GM18907 (cell line): ENCODE measurements around the gene CLIP3.
A peak's percentile ranks its signal among the peaks of the same experiment; 100 is the strongest.
"Not testable (repeated sequence)": the region's sequence is repeated elsewhere in the genome, so short reads cannot be mapped to it uniquely, and the experiment has no call there.

Source experiments
- ATAC-seq: cut with Tn5 transposase; IDR thresholded peaks from one replicate; pipeline ENCODE4 v1.9.1; 2021; ENCODE audit warnings: mild to moderate bottlenecking, moderate library complexity; ENCODE audit not compliant: unreplicated experiment

The CLIP3 gene

DNA sequence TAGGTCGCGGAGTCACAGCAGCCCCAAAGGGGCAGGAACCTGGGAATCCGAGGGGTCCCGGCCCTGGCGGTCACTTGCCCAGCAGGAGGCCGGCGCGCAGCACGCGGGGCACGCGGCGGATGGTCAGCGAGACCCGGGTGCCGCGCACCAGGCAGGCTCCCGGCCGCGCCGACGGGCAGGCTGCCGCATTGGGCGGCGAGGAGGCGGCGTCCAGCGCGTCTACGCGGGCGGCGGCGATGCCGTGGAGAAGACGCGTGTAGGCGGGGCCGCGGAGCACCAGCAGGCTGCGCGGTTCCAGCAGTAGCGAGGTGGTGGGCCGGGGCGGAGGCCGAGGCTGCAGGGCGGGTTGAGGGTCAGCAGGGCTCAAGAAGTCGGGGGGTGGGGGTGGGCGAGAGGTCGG lies 23.5 kb downstream of the CLIP3 start:
- ATAC-seq, result no peak

DNA sequence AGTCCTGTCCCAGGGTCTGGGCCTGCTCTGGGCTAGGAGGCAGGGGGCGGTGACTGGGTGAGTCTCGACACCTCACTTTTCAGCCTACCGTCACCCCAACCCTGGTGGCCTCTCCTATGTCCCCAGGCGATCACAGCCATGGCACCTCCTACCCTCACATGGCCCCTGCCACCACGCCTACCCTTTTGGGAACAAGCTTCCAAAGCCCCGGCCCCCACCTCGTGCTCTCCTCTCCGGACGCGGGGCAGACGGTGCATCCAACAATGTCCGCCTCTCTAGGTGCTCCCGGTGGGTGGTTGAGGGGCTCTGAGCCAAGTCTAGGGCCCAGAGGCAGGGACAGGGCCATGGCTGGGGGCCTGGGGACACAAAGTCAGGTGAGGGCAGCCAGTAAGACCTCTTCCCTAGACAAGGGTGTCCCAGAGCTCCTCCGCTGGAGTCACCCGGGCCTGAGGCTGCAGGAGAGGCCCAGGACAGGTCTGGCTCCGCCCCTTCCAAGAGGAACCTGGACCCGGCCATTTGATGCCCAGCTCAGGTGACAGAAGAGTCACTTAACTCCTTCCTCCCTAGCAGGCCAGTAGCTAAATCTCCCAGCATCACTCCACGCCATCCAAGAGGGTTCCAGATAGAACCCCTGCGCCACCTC lies 24.2 kb downstream of the CLIP3 start, which contains the start of gene SYNE4:
Gene SYNE4, minus strand, starts transcription at position 478 of the 643 bp plus-strand sequence. Its CDS starts 132 bp downstream, at position 346.
- no peak for ATAC-seq

DNA sequence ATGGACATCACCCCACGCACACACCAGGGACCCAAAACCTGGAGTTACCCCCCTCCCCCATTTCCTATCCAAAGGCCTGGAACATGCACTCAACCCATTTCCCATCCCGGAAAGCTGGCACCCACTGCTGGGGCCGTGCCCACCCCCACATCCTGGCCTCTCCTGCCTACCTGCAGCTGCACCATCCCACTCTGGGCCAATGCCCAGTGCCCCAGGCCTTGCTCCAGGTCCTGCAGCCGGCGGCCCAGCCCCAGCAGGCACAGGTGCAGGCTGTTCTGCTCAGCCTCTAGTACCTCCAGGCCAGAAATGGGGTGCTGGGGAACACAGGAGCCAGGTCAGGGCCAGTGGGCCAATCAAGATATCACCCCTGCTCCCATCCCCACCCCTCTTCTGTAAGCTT lies 25.7 kb downstream of the CLIP3 start:
- no peak for ATAC-seq

DNA sequence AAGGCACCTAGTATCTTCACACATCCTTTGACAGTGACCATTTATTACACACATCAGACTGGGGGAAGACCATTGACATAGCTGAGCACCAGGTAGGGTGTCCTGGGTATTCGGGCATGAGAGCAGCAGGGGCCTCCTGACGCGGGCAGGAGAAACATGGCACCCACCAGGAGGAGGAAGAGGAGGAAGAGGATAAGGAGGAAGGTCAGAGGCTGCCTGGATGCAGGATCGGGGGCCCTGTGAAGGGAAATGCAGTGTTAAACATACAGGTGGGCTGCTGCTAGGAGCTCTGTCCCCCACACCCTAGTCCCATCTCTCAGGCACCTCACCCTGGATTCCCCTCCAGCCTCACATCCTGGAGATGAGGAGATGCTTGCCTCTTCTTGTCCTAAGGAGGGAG lies 29.4 kb downstream of the CLIP3 start:
- ATAC-seq, result no peak

DNA sequence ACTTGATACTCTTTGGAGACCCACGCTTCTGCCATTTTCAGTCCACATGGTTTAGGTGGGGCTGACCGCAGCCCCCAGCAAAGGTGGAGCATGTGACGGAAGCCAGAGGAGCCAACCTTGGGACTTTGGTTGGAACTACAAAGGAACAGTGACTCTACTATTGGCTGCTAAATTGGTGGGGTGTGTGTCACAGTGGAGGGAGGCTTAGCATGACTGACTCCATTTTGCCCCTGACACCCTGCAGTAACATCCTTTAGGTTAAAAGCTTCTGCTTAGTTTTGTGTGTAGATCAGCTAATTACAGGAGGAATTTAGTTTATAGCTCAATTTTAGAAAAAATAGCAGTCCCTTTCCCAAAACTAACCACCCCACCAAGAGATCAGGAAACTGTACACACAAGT lies 31.1 kb downstream of the CLIP3 start:
- ATAC-seq, result no peak

DNA sequence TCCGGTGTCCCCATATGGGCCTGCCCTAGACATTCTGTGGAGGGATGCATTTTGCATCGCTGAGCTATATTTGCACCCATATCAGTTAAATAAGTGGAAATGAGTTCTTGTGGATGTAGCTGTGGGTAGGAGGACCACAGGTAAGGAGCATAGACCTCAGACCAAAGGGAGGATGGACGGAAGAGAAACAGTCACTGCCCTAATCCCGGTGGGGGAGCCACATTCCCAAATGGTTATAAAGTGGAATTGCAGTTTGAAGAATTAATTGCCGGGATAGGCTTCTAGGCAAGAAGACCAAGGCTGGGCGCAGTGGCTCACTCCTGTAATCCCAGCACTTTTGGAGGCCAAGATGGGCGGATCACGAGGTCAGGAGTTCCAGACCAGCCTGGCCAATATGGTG lies 35.9 kb downstream of the CLIP3 start:
- ATAC-seq, result no peak

DNA sequence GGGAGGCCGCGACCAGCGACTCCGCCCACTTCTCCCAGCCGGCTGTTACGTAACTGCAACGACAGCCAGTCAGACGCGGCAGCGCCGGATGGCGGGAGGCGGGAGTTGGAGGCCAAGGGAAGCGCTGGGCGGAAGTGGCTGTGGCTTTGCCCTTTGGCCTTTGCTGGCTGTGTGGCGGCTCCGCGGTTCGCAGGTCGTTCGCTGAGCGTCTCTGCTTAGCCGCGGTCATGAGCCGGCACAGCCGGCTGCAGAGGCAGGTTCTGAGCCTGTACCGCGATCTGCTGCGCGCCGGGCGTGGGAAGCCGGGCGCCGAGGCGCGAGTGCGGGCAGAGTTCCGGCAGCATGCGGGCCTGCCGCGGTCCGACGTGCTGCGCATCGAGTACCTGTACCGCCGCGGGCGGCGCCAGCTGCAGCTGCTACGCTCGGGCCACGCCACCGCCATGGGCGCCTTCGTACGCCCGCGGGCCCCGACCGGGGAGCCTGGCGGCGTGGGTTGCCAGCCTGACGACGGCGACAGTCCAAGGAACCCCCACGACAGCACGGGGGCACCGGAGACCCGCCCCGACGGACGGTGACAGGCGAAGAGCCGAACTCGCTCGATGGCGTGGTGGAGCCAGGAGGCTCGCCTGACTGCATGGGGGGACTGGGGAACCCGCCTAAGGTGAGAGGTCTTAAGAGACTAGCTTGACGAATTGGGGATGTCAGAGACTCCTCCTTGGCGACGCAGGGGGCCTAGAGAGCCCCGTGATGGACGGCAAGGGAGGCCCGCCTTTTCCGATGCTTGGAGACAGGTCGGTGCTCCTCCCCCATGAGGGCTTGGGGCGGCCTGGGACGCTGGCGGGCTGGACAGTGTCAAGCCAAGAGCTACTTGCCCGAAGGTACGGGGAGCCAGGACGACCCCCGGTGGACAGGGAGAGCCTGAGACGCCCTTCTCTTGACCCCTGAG lies 37.4 kb downstream of the CLIP3 start, which contains the start of gene SDHAF1:
Gene SDHAF1, plus strand, starts transcription at position 141 of the 946 bp plus-strand sequence. Its CDS starts 87 bp downstream, at position 228.
- peak; percentile 84 for ATAC-seq

DNA sequence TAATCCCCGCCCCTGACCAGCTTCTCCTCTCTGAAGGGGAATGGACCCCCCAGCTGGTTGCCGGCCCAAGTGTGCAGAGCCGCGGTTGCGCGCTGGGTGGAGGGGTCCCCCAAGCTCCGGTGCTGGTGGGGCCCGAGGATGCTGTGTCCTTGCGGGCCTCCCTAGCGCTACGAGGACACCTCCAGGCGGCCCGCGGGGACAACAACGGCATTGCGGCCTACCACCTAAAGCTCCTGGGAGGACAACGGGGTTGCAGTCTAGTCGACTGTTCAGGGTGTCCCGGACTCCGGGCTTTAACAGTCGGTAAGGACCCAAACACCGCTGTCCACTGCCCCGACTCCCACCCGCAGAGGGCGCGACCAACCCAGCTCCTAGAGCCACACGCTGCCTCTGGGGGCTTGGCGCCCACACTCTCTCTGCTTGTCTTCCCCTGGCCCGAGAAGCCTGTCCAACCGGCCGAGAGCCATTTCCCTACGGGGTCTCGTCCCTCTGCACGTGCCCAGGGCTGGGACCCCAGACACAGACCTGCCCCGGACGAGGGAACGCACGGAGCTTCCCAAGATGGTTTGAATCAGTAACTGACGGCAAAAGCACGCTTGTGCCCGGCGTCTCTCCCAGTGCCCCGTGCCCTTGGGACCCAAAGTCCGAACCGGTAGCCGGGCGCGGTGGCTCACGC lies 38.6 kb downstream of the CLIP3 start:
- ATAC-seq, result no peak

DNA sequence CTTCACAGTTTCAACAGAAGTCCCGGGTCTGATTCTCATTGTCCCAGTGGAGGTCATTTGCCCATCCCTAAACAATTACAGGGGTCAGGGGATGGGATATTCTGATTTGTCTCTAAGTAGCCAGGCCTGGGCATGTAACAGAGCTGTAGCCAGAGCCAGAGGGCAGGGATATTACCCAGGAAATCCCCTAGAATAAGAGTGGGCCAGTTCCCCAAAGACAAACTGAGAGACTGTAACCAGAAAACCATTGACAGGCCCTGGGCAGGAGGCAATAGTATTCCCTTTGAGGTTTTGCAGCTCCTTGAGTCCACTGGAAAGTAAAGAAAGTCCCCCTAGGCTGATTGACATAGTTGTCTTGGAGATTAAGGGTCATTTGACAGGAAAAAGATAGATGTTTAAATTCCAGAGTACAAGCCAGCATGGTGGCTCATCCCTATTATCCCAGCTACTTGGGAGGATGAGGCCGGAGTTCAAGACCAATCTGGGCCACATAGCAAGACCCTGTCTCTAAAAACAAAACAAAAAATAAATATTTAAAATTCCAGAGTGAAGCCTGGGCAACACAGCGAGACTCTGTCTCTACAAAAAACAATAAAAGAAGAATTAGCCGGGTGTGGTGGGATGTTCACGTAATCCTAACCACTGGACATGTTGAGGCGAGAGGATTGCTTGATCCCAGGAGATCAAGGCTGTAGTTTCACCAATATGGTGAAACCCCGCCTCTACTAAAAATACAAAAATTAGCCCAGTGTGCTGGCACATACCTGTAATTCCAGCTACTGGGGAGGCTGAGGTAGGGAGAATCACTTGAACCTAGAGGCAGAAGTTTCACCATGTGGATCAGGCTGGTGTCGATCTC lies 39.5 kb downstream of the CLIP3 start:
- ATAC-seq, result no peak

DNA sequence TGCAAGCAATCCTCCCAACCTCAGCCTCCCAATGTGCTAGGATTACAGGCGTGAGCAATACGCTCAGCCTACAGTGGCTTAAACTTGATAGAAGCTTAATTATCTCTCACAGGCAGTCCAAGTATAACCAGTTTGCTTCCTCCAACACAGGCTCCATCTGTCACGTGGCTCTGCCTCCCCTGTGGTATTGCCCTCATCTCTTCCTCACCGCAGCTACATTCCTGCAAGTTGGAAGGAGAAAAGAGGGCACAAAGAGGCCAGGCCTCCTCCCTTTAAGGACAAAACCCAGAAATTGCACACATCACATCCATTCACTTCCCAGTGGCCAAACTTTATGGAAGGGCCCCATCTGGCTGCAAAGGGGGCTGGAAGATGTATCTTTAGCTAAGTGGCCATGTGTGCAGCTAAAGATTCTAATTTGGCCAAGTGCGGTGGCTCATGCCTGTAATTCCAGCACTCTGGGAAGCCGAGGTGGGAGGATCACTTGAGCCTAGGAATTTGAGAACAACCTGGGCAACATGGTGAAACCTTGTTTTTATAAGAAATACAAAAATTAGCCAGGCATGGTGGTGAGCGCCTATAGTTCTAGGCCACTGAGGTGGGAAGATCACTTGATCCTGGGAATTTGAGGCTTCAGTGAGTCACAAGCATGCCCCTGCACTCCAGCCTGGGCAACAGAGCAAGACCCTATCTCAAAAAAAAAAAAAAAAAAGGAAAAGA lies 40.8 kb downstream of the CLIP3 start:
- ATAC-seq, result no peak

DNA sequence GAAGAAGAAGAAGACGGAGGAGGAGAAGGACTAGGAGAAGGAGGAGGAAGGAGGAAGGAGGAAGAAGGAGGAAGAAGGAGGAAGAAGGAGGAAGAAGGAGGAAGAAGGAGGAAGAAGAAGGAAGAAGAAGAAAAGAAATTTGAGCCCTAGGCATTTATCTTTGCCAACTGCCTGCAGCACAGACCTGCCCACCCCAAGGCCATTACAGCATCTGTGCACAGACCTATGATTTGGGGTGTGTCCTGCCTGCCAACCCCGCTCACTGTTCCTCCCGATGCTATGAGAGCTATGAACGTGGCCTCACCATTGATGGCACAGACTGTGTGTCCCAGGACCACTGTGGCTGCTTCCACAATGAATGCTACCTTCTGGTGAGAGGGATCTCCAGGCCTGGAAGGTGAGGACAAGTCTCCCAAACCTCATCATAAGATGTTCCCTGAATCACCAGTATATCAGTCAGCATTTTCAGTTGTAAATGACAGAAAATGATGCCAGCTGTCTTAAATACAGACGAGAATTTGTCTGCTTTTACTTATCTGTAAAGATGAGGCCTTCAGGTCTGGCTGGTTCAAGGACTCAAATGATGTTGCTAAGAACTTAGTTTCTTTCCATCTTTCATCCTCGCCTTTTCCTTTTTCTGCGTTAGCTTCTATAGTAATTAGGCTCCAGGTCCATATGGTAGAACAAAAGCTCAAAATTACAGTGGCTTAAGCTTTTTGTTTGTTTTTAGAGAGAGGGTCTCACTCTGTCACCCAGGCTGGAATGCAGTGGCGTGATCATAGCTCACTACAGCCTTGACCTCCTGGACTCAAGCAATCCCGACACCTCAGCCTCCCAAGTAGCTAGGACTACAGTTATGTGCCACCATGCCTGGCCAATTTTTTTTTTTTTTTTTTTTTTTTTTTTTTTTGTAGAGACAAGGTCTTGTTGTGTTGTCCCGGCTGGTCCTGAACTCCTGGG lies 41.6 kb downstream of the CLIP3 start:
- ATAC-seq, result no peak

DNA sequence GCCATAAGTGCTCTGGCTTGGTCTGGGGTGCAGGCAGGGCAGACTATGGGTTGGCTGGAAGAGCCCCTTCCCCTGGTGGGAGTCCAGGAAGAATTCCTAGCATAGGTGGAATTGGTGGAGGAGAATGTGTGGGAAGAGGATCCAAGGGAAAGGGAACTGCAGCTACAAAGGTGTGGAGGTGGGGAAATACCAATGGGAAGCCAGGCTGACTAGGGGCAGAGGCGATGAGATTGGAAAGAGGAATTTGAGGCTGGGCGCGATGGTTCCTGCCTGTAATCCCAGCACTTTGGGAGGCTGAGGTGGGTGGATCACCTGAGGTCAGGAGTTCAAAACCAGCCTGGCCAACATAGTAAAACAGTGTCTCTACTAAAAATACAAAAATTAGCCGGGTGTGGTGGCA lies 42.5 kb downstream of the CLIP3 start:
- ATAC-seq, result no peak

DNA sequence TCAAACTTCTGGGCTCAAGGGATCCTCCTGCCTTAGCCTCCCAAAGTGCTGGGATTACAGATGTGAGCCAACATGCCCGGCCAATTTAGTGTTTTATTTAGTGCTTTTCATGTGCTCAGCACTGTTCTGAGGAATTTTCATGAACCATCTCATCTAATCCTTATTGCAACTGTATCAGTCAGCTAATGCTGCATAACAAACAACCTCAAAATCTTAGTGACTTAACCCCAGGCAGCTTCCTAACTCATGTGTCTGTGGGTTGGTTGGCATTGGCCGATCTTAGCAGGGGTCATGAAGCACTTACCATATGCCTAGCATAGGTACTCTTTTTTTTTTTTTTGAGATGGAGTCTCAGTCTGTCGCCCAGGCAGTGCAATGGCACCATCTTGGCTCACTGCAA lies 43.8 kb downstream of the CLIP3 start:
- no peak for ATAC-seq

DNA sequence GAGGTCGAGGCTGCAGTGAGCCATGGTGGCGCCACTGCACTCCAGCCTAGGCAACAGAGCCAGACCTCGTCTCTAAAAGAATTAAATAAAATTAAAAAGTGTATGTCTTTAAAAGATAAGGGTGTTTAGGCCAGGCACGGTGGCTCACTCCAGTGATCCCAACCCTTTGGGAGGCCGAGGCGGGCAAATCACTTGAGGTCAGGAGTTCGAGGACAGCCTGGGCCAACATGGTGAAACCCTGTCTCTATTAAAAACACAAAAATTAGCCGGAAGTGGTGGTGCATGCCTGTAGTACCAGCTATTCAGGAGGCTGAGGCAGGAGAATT lies 45.1 kb downstream of the CLIP3 start:
- no peak for ATAC-seq

DNA sequence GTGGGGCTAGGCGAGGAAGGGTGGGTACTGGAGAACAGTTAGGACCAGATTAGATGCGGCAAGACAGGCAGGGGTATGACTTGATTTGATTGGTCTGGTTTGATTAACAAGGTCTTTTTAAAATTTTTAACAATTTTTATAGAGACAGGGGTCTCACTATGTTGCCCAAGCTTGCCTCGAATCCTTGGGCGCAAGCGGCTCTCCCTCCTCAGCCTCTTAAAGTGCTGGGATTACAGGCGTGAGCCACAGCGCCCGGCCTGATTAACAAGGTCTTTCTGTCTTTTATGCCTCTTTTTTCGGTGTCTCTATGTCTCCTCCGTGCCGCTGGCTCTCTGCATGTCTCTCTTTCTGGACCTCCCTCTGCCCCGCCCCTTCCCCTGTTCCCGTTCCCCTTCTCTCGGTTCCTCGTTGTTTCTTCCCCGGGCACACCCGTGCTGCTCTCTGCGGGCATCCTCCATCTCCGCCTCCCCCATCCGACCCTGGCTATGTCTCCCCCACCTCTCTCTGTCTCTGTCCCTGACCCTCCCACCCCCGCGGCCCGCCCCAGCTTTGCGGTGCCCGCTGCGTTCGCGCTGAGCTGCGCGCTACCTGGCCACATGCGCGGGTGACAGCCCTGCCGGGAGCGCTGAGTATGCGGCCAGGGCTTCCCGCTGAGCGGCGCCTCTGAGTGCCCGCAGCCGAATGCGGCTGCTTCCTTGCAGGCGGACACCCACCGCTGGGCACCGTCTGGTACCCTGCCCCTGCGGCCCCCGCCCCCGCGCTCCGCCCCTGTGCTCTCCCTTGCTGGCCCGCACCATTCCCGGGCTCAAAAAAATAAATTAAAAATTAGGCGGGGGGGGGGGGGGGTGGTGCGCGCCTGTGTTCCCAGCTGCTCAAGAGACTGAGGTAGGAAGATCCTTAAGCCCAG lies 45.8 kb downstream of the CLIP3 start:
- no peak for ATAC-seq

DNA sequence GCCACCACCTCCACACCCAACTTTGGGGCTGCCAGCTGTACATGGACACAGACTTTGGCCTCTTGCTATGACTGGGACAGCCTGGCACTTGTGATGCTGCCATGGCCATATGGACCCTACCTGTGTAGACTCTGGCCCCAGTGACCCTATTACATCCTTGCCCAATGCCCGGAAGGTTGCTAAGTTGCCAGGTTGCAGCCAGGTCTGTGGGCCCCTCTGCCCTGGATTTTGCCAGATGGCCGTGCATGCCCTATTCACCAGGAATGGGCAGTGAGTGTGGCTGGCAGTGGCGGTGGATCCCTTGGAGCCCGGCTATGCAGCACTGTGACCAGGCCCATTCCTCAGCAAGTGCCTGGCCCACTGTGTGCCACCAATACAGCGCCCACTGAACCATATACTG lies 46.6 kb downstream of the CLIP3 start:
- ATAC-seq, result no peak

DNA sequence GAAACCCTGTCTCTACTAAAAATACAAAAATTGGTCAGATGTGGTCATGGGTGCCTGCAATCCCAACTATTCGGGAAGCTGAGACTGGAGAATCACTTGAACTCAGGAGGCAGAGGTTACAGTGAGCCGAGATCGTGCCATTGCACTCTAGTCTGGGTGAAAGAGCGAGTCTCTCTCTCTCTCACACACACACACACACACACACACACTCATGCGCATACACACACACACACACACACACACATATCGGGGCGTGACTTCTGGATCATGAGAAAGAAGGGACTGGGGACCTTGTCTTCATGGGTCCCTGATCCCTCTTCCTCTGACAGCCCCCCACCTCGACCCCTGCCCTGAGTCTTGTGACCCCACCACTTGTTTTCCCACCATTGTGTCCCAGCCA lies 49.5 kb downstream of the CLIP3 start:
- ATAC-seq, result no peak

DNA sequence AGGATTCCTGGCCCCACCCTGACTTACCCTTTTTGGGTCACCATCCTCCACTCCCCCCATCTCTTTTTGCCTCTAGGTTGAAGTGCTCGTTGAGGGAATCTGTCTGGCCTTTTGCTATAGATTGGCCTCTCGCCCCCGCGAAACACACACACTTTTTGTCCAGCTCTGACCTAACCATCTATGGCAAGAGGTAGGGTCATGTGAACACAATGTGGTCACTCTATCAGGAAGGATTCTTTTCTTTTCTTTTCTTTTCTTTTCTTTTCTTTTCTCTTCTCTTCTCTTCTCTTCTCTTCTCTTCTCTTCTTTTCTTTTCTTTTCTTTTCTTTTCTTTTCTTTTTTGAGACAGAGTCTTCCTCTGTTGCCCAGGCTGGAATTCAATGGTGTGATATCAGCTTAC lies 51.7 kb downstream of the CLIP3 start:
- not testable (repeated sequence) for ATAC-seq
